Lower leg skin (tissue), 4 donors: ENCODE data around the gene D2HGDH. TPM values are rescaled to one million over a fixed set of nuclear protein-coding genes. Genes with fewer than 3 reads are reported as not detected.
A peak's percentile ranks its signal among the peaks of the same experiment; 100 is the strongest.
"Not testable (repeated sequence)": the region's sequence is repeated elsewhere in the genome, so short reads cannot be mapped to it uniquely, and the experiment has no call there.

ENCODE experiments used
- DNase-seq, 2 donors: peaks; one replicate each; pipeline ENCODE4 v3.0.0-alpha.2; 2019; ENCODE audit warnings: low spot score in 2 of 2
- H3K4me3 ChIP-seq: fragments of 200-600 bp; sonication (generic); 2 replicates; pipeline ENCODE4 v1.5.1; 2017; ENCODE audit warnings: mild to moderate bottlenecking, low read depth; ENCODE audit not compliant: poor library complexity, severe bottlenecking
- POLR2A ChIP-seq, 2 donors: fragments of 450-650 bp; IDR thresholded peaks; one replicate each; pipeline ENCODE4 v1.6.1; 2016 to 2017; ENCODE audit warnings: antibody characterized with exemption in 2 of 2, mild to moderate bottlenecking in 1 of 2, moderate library complexity in 1 of 2
- WGBS, 2 donors: methylation state at CpG; one replicate each; pipeline ENCODE4 v1.1.5; 2018; 5-methylcytosine and 5-hydroxymethylcytosine counted together
- intact Hi-C: fragments of 100-400 bp; cut with DNase I; formaldehyde crosslinking; loops from one replicate; pipeline ENCODE4 v1.15.0; 2023; ENCODE audit warnings: low total_unique reads
- total RNA-seq, 4 donors: library from RNA; depleted of rRNA; stranded (reverse); fragments of >200 nt; gene quantifications; one replicate each; pipeline ENCODE4 v1.1.0, GENCODE V29; 2016
- TF ChIP-seq, protein P1 (sequence below), 3 donors: fragments of 450-650 bp; IDR thresholded peaks; one replicate each; pipeline ENCODE4 v1.5.1; 2016; ENCODE audit warnings: antibody characterized with exemption in 3 of 3, mild to moderate bottlenecking in 3 of 3, moderate library complexity in 2 of 3

Gene D2HGDH
- total RNA-seq, 4 donors from 2014 or later: 34.8 to 65.1 (median 48.2) TPM

- no peak overlapping the region for H3K4me3 ChIP-seq
- 0 to 5% methylated on average over 27 to 71 of the region's 109 CpGs for WGBS, 2 donors
- peak in 1 of 2 donors; percentile 86 for DNase-seq
- TF ChIP-seq, protein P1, sequence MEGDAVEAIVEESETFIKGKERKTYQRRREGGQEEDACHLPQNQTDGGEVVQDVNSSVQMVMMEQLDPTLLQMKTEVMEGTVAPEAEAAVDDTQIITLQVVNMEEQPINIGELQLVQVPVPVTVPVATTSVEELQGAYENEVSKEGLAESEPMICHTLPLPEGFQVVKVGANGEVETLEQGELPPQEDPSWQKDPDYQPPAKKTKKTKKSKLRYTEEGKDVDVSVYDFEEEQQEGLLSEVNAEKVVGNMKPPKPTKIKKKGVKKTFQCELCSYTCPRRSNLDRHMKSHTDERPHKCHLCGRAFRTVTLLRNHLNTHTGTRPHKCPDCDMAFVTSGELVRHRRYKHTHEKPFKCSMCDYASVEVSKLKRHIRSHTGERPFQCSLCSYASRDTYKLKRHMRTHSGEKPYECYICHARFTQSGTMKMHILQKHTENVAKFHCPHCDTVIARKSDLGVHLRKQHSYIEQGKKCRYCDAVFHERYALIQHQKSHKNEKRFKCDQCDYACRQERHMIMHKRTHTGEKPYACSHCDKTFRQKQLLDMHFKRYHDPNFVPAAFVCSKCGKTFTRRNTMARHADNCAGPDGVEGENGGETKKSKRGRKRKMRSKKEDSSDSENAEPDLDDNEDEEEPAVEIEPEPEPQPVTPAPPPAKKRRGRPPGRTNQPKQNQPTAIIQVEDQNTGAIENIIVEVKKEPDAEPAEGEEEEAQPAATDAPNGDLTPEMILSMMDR (IDR thresholded peaks at IDR 0.05): no peak
- no peak for TF ChIP-seq POLR2A (IDR thresholded peaks at IDR 0.05)
- intact Hi-C loops: no loop called here
These were observed 69.2 kb downstream of the D2HGDH start for GRCh38 chr2:241803387-241804325.

GRCh38 chr2:241804326-241805229, 70.1 kb downstream of the D2HGDH start:
- TF ChIP-seq, protein P1 (IDR thresholded peaks at IDR 0.05): no peak
- TF ChIP-seq POLR2A (IDR thresholded peaks at IDR 0.05): no peak
- intact Hi-C loops: no loop called here
- H3K4me3 ChIP-seq: no peak overlapping the region
- peak in 1 of 2 donors; percentile 83 for DNase-seq
- whole genome bisulfite sequencing, 2 donors: 2 to 10% methylated on average over 12 to 33 of the region's 35 CpGs

- no CpG with 5 or more reads among the region's 8 CpGs for WGBS, 2 donors
- H3K4me3 ChIP-seq, DNase-seq, intact Hi-C loops: not testable (repeated sequence)
These were observed 71.8 kb downstream of the D2HGDH start for GRCh38 chr2:241806217-241806616.

DNA sequence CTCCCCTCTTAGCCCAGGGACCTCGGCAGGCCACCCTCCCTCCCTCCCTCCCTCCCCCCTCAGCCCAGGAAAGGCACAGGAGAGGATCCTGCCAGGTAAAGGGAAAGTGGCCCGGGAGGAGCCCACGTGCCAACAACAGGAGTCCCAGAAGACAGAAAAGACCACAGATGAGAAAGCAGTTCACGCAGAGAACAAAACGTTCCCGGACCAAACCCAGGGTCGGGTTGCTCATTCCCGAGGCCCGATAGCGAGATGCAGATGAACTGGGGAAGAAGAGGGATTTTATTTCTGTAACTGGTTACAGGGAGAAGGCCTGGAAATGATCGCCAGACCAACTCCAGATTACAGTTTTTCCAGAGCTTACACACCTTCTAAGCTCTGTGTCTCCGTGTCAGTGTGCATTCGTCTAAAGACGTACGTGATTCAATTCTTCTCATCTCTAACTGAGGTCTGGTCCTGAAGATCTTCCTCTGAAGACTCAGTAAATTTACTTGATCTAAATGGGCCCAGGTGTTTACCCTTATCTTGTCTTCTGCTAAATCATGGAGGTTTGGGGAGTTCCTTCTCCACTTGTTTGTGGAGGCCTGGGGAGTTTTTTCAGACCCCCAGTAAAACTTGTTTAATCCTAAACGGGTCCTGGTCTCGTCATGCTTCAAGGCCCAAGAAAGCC, 73.8 kb downstream of the D2HGDH start:
- 77 to 85% methylated on average over 15 to 16 of the region's 17 CpGs for WGBS, 2 donors
- DNase-seq: no peak
- TF ChIP-seq, protein P1 (IDR thresholded peaks at IDR 0.05): no peak
- no peak for TF ChIP-seq POLR2A (IDR thresholded peaks at IDR 0.05)
- intact Hi-C loops: no loop called here
- no peak overlapping the region for H3K4me3 ChIP-seq

DNA sequence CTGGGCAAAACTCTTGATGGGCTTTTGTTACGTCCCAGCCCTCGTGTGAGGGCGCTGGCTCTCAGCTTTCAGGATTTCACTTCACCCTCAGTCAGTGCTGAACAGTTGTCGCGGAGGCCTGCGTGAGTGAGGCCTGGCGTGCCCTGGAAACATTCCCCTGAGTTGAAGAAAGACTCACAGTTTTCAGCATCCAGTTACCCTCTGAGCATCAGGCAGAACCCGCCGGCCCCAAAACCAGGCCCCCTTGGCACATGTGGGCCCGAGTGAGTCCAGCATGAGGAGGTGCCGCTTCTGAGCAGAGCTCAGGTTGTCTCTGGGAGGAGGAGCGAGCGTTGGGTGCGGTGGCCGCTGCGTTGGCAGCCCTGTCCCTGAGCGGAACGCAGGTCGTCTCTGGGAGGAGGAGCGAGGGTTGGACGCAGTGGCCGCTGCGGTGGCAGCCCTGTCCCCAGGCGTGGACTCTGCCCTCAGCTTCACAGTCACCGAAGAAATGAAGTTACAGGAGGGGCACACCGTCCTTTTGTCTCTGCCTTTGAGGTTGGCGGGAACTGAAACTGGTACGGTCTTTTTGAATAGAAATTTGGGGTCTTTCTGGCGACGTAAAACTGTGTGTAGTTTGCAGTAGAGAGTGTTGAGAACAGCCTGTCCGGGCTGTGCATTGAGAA, 74.4 kb downstream of the D2HGDH start, which contains the start of gene NEU4:
Gene NEU4, plus strand, starts transcription at position 473 of the 662 bp plus-strand sequence. CDS start 5,292 bp downstream, outside the sequence.
- DNase-seq: peak in 1 of 2 donors; percentile 82
- WGBS, 2 donors: 88 to 89% methylated on average over 31 of the region's 31 CpGs
- TF ChIP-seq, protein P1 (IDR thresholded peaks at IDR 0.05): no peak
- no peak for TF ChIP-seq POLR2A (IDR thresholded peaks at IDR 0.05)
- H3K4me3 ChIP-seq: no peak within 1 kb of the TSS
- intact Hi-C loops: no loop called here
